GM12878 (cell line): Measurements from ENCODE around the gene FBXO27. TPM values are rescaled to one million over a fixed set of nuclear protein-coding genes. Genes with fewer than 3 reads are reported as not detected.
A peak's percentile ranks its signal among the peaks of the same experiment; 100 is the strongest.

Source experiments
- CHD1 ChIP-seq: IDR thresholded peaks from 2 replicates; pipeline ENCODE4 v1.6.1; 2012; ENCODE audit warnings: low read depth, low read length, improper control_type of control experiment
- ESRRA ChIP-seq: IDR thresholded peaks from 2 replicates; pipeline ENCODE4 v1.6.1; 2012; ENCODE audit warnings: mild to moderate bottlenecking, low read length, improper control_type of control experiment
- EZH2 ChIP-seq: IDR thresholded peaks from 2 replicates; pipeline ENCODE4 v1.6.1; 2012; ENCODE audit warnings: low read depth, mild to moderate bottlenecking, control low read depth, inconsistent platforms, low read length, borderline replicate concordance; ENCODE audit not compliant: control insufficient read depth
- HCFC1 ChIP-seq: fragments of 150-350 bp; IDR thresholded peaks from 2 replicates; pipeline ENCODE4 v1.6.1; 2014; ENCODE audit warnings: low read length
- KLF5 ChIP-seq: fragments of 450-650 bp; IDR thresholded peaks from 2 replicates; pipeline ENCODE4 v1.6.1; 2014; ENCODE audit warnings: mild to moderate bottlenecking; ENCODE audit not compliant: partially characterized antibody
- MYC ChIP-seq: IDR thresholded peaks from 2 replicates; pipeline ENCODE4 v1.6.1; 2011; ENCODE audit warnings: mild to moderate bottlenecking, low read length, moderate library complexity, inconsistent platforms; ENCODE audit not compliant: insufficient read depth, insufficient replicate concordance, insufficient read length, severe bottlenecking
- NBN ChIP-seq: fragments of 450-650 bp; IDR thresholded peaks from 2 replicates; pipeline ENCODE4 v1.6.1; 2016
- NFYA ChIP-seq: IDR thresholded peaks from 2 replicates; pipeline ENCODE4 v1.6.1; 2011; ENCODE audit warnings: low read depth, mild to moderate bottlenecking, low read length, improper control_type of control experiment, borderline replicate concordance
- PAX8 ChIP-seq: fragments of 450-650 bp; IDR thresholded peaks from 2 replicates; pipeline ENCODE4 v1.6.1; 2017; ENCODE audit warnings: mild to moderate bottlenecking, moderate library complexity
- PML ChIP-seq: IDR thresholded peaks from 2 replicates; pipeline ENCODE4 v1.6.1; 2012; ENCODE audit warnings: low read length, inconsistent platforms
- POLR2AphosphoS2 ChIP-seq: IDR thresholded peaks from 2 replicates; pipeline ENCODE4 v1.6.1; 2011; ENCODE audit warnings: low read depth, mild to moderate bottlenecking, low read length, improper control_type of control experiment, moderate library complexity
- POU2F2 ChIP-seq: IDR thresholded peaks from 3 replicates; pipeline ENCODE4 v1.6.1; 2011; ENCODE audit warnings: low read depth, mild to moderate bottlenecking, low read length, borderline replicate concordance
- PRDM15 ChIP-seq: fragments of 450-650 bp; formaldehyde crosslinking; IDR thresholded peaks from 2 replicates; pipeline ENCODE4 v1.4.0; 2020; ENCODE audit warnings: mild to moderate bottlenecking, moderate library complexity
- RBBP5 ChIP-seq: fragments of 200-600 bp; sonication (generic); conservative IDR thresholded peaks from 2 replicates; pipeline ENCODE4 v1.6.1; 2016
- RELB ChIP-seq: fragments of 450-650 bp; IDR thresholded peaks from 2 replicates; pipeline ENCODE4 v1.6.1; 2017; ENCODE audit warnings: low read depth, mild to moderate bottlenecking, moderate library complexity
- RUNX3 ChIP-seq: IDR thresholded peaks from 2 replicates; pipeline ENCODE4 v1.6.1; 2012; ENCODE audit warnings: low read length, inconsistent platforms
- SREBF2 ChIP-seq: IDR thresholded peaks from 2 replicates; pipeline ENCODE4 v1.6.1; 2012; ENCODE audit warnings: mild to moderate bottlenecking, low read length
- TARDBP ChIP-seq: IDR thresholded peaks from 2 replicates; pipeline ENCODE4 v1.6.1; 2016; ENCODE audit warnings: borderline replicate concordance
- ZBTB11 ChIP-seq: fragments of 450-650 bp; formaldehyde crosslinking; IDR thresholded peaks from 2 replicates; pipeline ENCODE4 v1.5.0; 2022; ENCODE audit warnings: mild to moderate bottlenecking, missing genetic modification characterization
- polyA plus RNA-seq, 11 experiments: library from polyadenylated mRNA; depleted of rRNA in 4 of 11; unstranded in 6 of 11; stranded (reverse) in 5 of 11; fragments of >200 nt; fragmentation: Nextera tagmentation in 4 of 11; fragmentation: Illumina TruSeq in 1 of 11; extraction: Ambion mirVana in 4 of 11; extraction: Trizol in 1 of 11; gene quantifications; 1 replicate in 1 of 11; 2 replicates in 10 of 11; pipeline versions ENCODE4 v1.2.1 to v1.2.3, GENCODE V29; 2011 to 2016; ENCODE audit warnings: inconsistent platforms in 2 of 11, missing spikeins in 2 of 11, low read depth in 1 of 11
- total RNA-seq, 4 experiments: library from RNA; depleted of rRNA in 3 of 4; stranded (reverse); fragments of >200 nt in 3 of 4; fragmentation: Illumina TruSeq in 1 of 4; extraction: Trizol in 1 of 4; gene quantifications; 2 replicates each; pipeline versions ENCODE4 v1.2.1 to v1.2.3, GENCODE V29; 2013 to 2021
- TF ChIP-seq, protein P1 (sequence below): fragments of 450-650 bp; IDR thresholded peaks from 2 replicates; pipeline ENCODE4 v1.6.1; 2016; ENCODE audit warnings: mild to moderate bottlenecking

FBXO27 gene
- total and polyA plus RNA-seq, 10 of the 15 experiments (the other 5 are each of a cell fraction or from before 2014, with no cell fraction given): 3.1 to 15.4 (median 7.1) TPM

DNA sequence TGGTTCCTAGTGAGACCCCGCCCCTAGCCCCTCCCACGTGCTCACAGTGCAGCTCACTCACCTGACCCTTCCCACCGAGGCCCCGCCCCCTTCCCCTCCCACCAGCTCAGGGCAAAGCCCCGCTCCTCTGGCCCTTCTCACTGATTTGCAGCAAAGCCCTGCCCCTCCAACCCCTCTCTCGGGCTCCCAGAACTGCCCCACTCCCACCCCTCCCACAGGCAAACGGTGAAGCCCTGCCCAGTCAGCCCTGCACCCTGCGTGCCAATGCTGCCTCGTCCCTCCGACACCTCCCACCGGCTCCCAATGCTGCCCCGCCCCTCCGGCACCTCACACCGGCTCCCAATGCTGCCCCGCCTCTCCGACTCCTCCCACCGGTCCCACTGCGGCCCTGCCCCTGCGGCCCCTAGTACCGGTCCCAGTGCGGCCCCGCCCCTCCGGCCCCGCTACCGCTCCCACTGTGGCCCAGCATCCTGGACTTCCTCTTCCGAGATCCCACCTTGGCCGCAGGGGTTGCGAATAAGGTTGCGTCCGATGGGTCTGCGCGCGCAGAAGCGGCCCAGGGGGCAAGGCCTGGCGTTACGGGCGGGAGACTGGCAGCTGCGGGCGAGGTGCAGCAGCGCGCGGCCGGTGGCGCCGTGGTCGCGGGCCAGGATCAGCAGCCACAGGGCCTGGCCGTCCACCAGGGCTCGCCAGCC is 834 bp downstream of the FBXO27 start (continued):
- TF ChIP-seq ZBTB11: no peak
- no peak for TF ChIP-seq PAX8
- TF ChIP-seq NFYA: no peak
- no peak for TF ChIP-seq RBBP5
- TF ChIP-seq POU2F2: no peak
- TF ChIP-seq NBN: no peak
- no peak for TF ChIP-seq RELB
- TF ChIP-seq TARDBP: no peak
- TF ChIP-seq PRDM15 (CRISPR knock-in tag): no peak
- no peak for TF ChIP-seq SREBF2
- no peak for TF ChIP-seq POLR2AphosphoS2
- no peak for TF ChIP-seq PML
- TF ChIP-seq EZH2: no peak
- TF ChIP-seq KLF5: no peak
- TF ChIP-seq, protein P1, sequence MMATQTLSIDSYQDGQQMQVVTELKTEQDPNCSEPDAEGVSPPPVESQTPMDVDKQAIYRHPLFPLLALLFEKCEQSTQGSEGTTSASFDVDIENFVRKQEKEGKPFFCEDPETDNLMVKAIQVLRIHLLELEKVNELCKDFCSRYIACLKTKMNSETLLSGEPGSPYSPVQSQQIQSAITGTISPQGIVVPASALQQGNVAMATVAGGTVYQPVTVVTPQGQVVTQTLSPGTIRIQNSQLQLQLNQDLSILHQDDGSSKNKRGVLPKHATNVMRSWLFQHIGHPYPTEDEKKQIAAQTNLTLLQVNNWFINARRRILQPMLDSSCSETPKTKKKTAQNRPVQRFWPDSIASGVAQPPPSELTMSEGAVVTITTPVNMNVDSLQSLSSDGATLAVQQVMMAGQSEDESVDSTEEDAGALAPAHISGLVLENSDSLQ: peak; percentile 65; the same call in 1 of the 2 replicates
- TF ChIP-seq CHD1: no peak
- no peak for TF ChIP-seq ESRRA
- no peak for TF ChIP-seq HCFC1
- no peak for TF ChIP-seq MYC
- no peak for TF ChIP-seq RUNX3
